Thyroid gland (tissue), 4 donors: ENCODE results near the gene IL4. TPM values are rescaled to one million over a fixed set of nuclear protein-coding genes. Genes with fewer than 3 reads are reported as not detected.

ENCODE experiments used
- DNase-seq, 2 donors: peaks; one replicate each; pipeline ENCODE4 v3.0.0-alpha.2; 2019
- H3K27ac ChIP-seq, 3 donors: fragments of 200-600 bp; sonication (generic); 1 replicate in 2 of 3; 2 replicates in 1 of 3; pipeline ENCODE4 v1.5.1; 2016 to 2019; ENCODE audit warnings: mild to moderate bottlenecking in 1 of 3, moderate library complexity in 1 of 3
- H3K27me3 ChIP-seq: fragments of 200-600 bp; sonication (generic); one replicate; pipeline ENCODE4 v1.5.1; 2019
- H3K36me3 ChIP-seq, 2 donors: fragments of 200-600 bp; sonication (generic); one replicate each; pipeline ENCODE4 v1.5.1; 2016 to 2019
- H3K4me1 ChIP-seq, 2 donors: fragments of 200-600 bp; sonication (generic); one replicate each; pipeline ENCODE4 v1.5.1; 2017 to 2019
- H3K4me3 ChIP-seq, 3 donors: fragments of 200-600 bp; sonication (generic); replicated peaks in 1 of 3; 1 replicate in 2 of 3; 2 replicates in 1 of 3; pipeline ENCODE4 v1.5.1; 2016; ENCODE audit warnings: mild to moderate bottlenecking in 1 of 3
- H3K9me3 ChIP-seq: fragments of 200-600 bp; sonication (generic); one replicate; pipeline ENCODE4 v1.5.1; 2017
- CTCF ChIP-seq, 6 experiments: fragments of 200-600 bp in 3 of 6; fragments of 450-650 bp in 3 of 6; sonication (generic) in 3 of 6; IDR thresholded peaks; one replicate each; pipeline ENCODE4 v1.5.1; 2016 to 2019; ENCODE audit warnings: antibody characterized with exemption in 6 of 6, mild to moderate bottlenecking in 2 of 6, inconsistent platforms in 1 of 6, moderate library complexity in 1 of 6
- POLR2A ChIP-seq, 2 donors: fragments of 450-650 bp; IDR thresholded peaks; one replicate each; pipeline ENCODE4 v1.6.1; 2017; ENCODE audit warnings: antibody characterized with exemption in 2 of 2, mild to moderate bottlenecking in 2 of 2, moderate library complexity in 1 of 2
- whole genome bisulfite sequencing, 2 donors: methylation state at CpG; one replicate each; pipeline ENCODE4 v1.1.5; 2017; 5-methylcytosine and 5-hydroxymethylcytosine counted together
- intact Hi-C: fragments of 100-400 bp; cut with DNase I; formaldehyde crosslinking; loops from one replicate; pipeline ENCODE4 v1.15.1; 2023
- total RNA-seq, 4 donors: library from RNA; depleted of rRNA; stranded (reverse); fragments of >200 nt; gene quantifications; one replicate each; pipeline ENCODE4 v1.2.3, GENCODE V29; 2016

IL4 gene
- total RNA-seq, 4 donors from 2014 or later, result not detected

- H3K27me3 ChIP-seq, result no peaks in the 10 kb centered on the region
- H3K4me1 ChIP-seq, result no peaks in the 10 kb centered on the region
- TF ChIP-seq CTCF (IDR thresholded peaks at IDR 0.05) (peak in 1 of 6 experiments; percentile 11), POLR2A (IDR thresholded peaks at IDR 0.05) (no peak)
- H3K36me3 ChIP-seq, result no peaks in the 10 kb centered on the region
- WGBS, 2 donors, result 66 to 69% methylated on average over 24 of the region's 25 CpGs
- no peaks in the 10 kb centered on the region for H3K9me3 ChIP-seq
- no peak overlapping the region for H3K27ac ChIP-seq
- intact Hi-C loops, result no loop called here
- H3K4me3 ChIP-seq, result no peak overlapping the region
- peak in 1 of 2 donors; percentile 15 for DNase-seq
Measured at GRCh38 chr5:132662925-132663770, 10.6 kb upstream of the IL4 start.

- DNase-seq, result no peak
- H3K27me3 ChIP-seq, result no peaks in the 10 kb centered on the region
- H3K27ac ChIP-seq, result no peak overlapping the region
- intact Hi-C loops, result no loop called here
- H3K36me3 ChIP-seq, result no peaks in the 10 kb centered on the region
- 81 to 91% methylated on average over 12 to 13 of the region's 13 CpGs for WGBS, 2 donors
- no peak for TF ChIP-seq CTCF (IDR thresholded peaks at IDR 0.05)
- no peak for TF ChIP-seq POLR2A (IDR thresholded peaks at IDR 0.05)
- H3K9me3 ChIP-seq, result no peaks in the 10 kb centered on the region
- H3K4me3 ChIP-seq, result no peak overlapping the region
- no peaks in the 10 kb centered on the region for H3K4me1 ChIP-seq
Measured at GRCh38 chr5:132663771-132664695, 9.8 kb upstream of the IL4 start.

- Histone ChIP-seq H3K9me3 (no peaks in the 10 kb centered on the region), H3K27ac (no peak overlapping the region), H3K27me3 (no peaks in the 10 kb centered on the region), H3K4me3 (no peak overlapping the region), H3K4me1 (no peaks in the 10 kb centered on the region), H3K36me3 (no peaks in the 10 kb centered on the region)
- intact Hi-C loops, result no loop called here
- TF ChIP-seq CTCF (IDR thresholded peaks at IDR 0.05) (no peak), POLR2A (IDR thresholded peaks at IDR 0.05) (no peak)
- 97 to 98% methylated on average over 7 to 8 of the region's 9 CpGs for WGBS, 2 donors
- DNase-seq, result no peak
Measured at GRCh38 chr5:132664696-132665209, 9.0 kb upstream of the IL4 start.

- H3K9me3 ChIP-seq, result no peaks in the 10 kb centered on the region
- no peak overlapping the region for H3K27ac ChIP-seq
- WGBS, 2 donors, result 89 to 91% methylated on average over 21 of the region's 21 CpGs
- DNase-seq, result no peak
- intact Hi-C loops, result no loop called here
- TF ChIP-seq CTCF (IDR thresholded peaks at IDR 0.05) (no peak), POLR2A (IDR thresholded peaks at IDR 0.05) (no peak)
- no peak overlapping the region for H3K4me3 ChIP-seq
- no peaks in the 10 kb centered on the region for H3K27me3 ChIP-seq
- H3K4me1 ChIP-seq, result no peaks in the 10 kb centered on the region
- H3K36me3 ChIP-seq, result no peaks in the 10 kb centered on the region
Measured at GRCh38 chr5:132665574-132666080, 8.2 kb upstream of the IL4 start.
